WERI-Rb-1 (cell line): Measurements from ENCODE around the gene UBFD1.

Experiments
- DNase-seq: peaks from one replicate; pipeline ENCODE4 v3.0.0-alpha.2; 2020
- H3K27ac ChIP-seq: fragments of 250-450 bp; sonication (Bioruptor Pico); 2 replicates; pipeline ENCODE4 v1.5.1; 2020; ENCODE audit warnings: mild to moderate bottlenecking, moderate library complexity
- H3K27me3 ChIP-seq: fragments of 250-450 bp; sonication (Bioruptor Pico); 2 replicates; pipeline ENCODE4 v1.5.1; 2021; ENCODE audit warnings: mild to moderate bottlenecking, low read depth, moderate library complexity; ENCODE audit not compliant: insufficient read depth, severe bottlenecking
- H3K36me3 ChIP-seq: fragments of 250-450 bp; sonication (Bioruptor Pico); 2 replicates; pipeline ENCODE4 v1.5.1; 2020; ENCODE audit warnings: mild to moderate bottlenecking, moderate library complexity
- H3K4me3 ChIP-seq: 2 replicates; pipeline ENCODE4 v1.5.1; 2011; ENCODE audit warnings: low read depth, mild to moderate bottlenecking, control low read depth, low read length
- H3K9me3 ChIP-seq: fragments of 250-450 bp; sonication (Bioruptor Pico); 2 replicates; pipeline ENCODE4 v1.5.1; 2021; ENCODE audit warnings: mild to moderate bottlenecking, moderate library complexity; ENCODE audit not compliant: severe bottlenecking
- CTCF ChIP-seq: IDR thresholded peaks from 2 replicates; pipeline ENCODE4 v1.5.1; 2011; ENCODE audit warnings: low read depth, mild to moderate bottlenecking, control low read depth, inconsistent platforms, low read length

Gene UBFD1

GRCh38 chr16:23566724-23567123 is 9.2 kb downstream of the UBFD1 start:
- Histone ChIP-seq H3K27me3 (no peaks in the 10 kb centered on the region), H3K9me3 (no peaks in the 10 kb centered on the region), H3K27ac (no peak overlapping the region), H3K36me3 (peaks cover 82% of the 10 kb centered on the region), H3K4me3 (no peak overlapping the region)
- TF ChIP-seq CTCF: no peak
- no peak for DNase-seq

GRCh38 chr16:23567602-23568001 is 10.1 kb downstream of the UBFD1 start:
- H3K9me3 ChIP-seq: no peaks in the 10 kb centered on the region
- H3K27ac ChIP-seq: no peak overlapping the region
- no peak for DNase-seq
- no peaks in the 10 kb centered on the region for H3K27me3 ChIP-seq
- peaks cover 81% of the 10 kb centered on the region for H3K36me3 ChIP-seq
- H3K4me3 ChIP-seq: no peak overlapping the region
- TF ChIP-seq CTCF: no peak

- Histone ChIP-seq H3K27me3 (no peaks in the 10 kb centered on the region), H3K4me3 (no peak overlapping the region), H3K9me3 (no peaks in the 10 kb centered on the region), H3K27ac (no peak overlapping the region), H3K36me3 (peaks cover 68% of the 10 kb centered on the region)
- no peak for DNase-seq
- no peak for TF ChIP-seq CTCF
Observed at GRCh38 chr16:23570992-23571632, 13.6 kb downstream of the UBFD1 start.

- peaks cover 62% of the 10 kb centered on the region for H3K36me3 ChIP-seq
- TF ChIP-seq CTCF: no peak
- no peaks in the 10 kb centered on the region for H3K9me3 ChIP-seq
- H3K27me3 ChIP-seq: no peaks in the 10 kb centered on the region
- DNase-seq: no peak
- H3K4me3 ChIP-seq: no peak overlapping the region
- no peak overlapping the region for H3K27ac ChIP-seq
Observed at GRCh38 chr16:23571895-23572294, 14.4 kb downstream of the UBFD1 start.

GRCh38 chr16:23572394-23572793 is 14.9 kb downstream of the UBFD1 start:
- DNase-seq: no peak
- no peaks in the 10 kb centered on the region for H3K9me3 ChIP-seq
- no peaks in the 10 kb centered on the region for H3K27me3 ChIP-seq
- peaks cover 60% of the 10 kb centered on the region for H3K36me3 ChIP-seq
- no peak overlapping the region for H3K27ac ChIP-seq
- no peak overlapping the region for H3K4me3 ChIP-seq
- TF ChIP-seq CTCF: no peak

GRCh38 chr16:23573817-23574216 is 16.3 kb downstream of the UBFD1 start:
- Histone ChIP-seq H3K36me3 (peaks cover 58% of the 10 kb centered on the region), H3K27me3 (no peaks in the 10 kb centered on the region), H3K4me3 (no peak overlapping the region), H3K9me3 (no peaks in the 10 kb centered on the region), H3K27ac (no peak overlapping the region)
- TF ChIP-seq CTCF: no peak
- DNase-seq: no peak
